ENCODE measurements around the gene CNTN4.

The CNTN4 gene

DNA sequence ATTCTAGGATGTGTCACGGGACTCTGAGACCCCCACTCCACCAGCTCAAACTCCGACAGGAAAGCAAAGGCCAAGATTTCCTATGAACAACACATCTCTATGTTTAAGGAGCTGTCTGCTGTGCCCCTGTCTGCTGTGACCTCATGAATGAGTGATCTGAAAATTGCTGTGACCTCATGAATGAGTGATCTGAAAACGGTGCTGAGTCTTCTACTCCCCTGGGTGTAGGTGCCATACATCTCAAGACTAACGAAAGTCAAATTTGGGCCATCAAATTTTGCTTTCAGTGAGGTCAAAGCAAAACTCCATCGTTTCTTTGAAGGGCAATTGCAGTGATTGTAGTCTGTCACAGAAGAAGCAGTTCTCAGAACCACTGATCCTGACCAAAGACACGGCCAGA is 987.1 kb downstream of the CNTN4 start:
- TF ChIP-seq, protein P1, sequence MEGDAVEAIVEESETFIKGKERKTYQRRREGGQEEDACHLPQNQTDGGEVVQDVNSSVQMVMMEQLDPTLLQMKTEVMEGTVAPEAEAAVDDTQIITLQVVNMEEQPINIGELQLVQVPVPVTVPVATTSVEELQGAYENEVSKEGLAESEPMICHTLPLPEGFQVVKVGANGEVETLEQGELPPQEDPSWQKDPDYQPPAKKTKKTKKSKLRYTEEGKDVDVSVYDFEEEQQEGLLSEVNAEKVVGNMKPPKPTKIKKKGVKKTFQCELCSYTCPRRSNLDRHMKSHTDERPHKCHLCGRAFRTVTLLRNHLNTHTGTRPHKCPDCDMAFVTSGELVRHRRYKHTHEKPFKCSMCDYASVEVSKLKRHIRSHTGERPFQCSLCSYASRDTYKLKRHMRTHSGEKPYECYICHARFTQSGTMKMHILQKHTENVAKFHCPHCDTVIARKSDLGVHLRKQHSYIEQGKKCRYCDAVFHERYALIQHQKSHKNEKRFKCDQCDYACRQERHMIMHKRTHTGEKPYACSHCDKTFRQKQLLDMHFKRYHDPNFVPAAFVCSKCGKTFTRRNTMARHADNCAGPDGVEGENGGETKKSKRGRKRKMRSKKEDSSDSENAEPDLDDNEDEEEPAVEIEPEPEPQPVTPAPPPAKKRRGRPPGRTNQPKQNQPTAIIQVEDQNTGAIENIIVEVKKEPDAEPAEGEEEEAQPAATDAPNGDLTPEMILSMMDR (IDR thresholded peaks at IDR 0.05; ENCODE audit: low read depth, low read length): no peak
- H3K4me3 ChIP-seq (ENCODE audit: low read depth, low read length): no peak overlapping the region
- DNase-seq (ENCODE audit: low read depth, low spot score): no peak
- in situ Hi-C loops (cut with HindIII; ENCODE audit: low sequenced_read_pairs): no loop called here

GRCh38 chr3:3086239-3086638 is 987.6 kb downstream of the CNTN4 start:
- H3K4me3 ChIP-seq (ENCODE audit: low read depth, low read length): no peak overlapping the region
- in situ Hi-C loops (cut with HindIII; ENCODE audit: low sequenced_read_pairs): no loop called here
- DNase-seq (ENCODE audit: low read depth, low spot score): no peak
- TF ChIP-seq, protein P1 (IDR thresholded peaks at IDR 0.05; ENCODE audit: low read depth, low read length): no peak

DNA sequence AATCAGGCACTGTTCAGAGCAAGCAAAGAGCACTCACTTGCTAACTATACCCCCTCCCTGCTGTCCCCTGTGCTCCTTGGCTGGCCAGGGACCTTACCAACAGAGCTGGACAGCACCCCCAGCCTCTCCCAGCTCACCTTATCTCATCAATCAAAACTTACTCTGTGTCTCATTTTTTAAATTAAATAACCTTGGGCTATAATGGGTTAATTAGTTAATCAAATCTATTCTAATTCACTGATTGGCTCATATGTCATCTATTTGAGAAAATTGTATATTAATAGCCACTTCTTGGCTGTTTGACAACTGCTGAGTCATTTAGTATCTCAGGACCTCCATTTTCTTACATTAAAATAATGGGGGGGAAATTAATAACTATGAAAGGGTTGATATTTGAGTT is 988.6 kb downstream of the CNTN4 start:
- in situ Hi-C loops (cut with HindIII; ENCODE audit: low sequenced_read_pairs): no loop called here
- TF ChIP-seq, protein P1 (IDR thresholded peaks at IDR 0.05; ENCODE audit: low read depth, low read length): no peak
- no peak for DNase-seq (ENCODE audit: low read depth, low spot score)
- no peak overlapping the region for H3K4me3 ChIP-seq (ENCODE audit: low read depth, low read length)

DNA sequence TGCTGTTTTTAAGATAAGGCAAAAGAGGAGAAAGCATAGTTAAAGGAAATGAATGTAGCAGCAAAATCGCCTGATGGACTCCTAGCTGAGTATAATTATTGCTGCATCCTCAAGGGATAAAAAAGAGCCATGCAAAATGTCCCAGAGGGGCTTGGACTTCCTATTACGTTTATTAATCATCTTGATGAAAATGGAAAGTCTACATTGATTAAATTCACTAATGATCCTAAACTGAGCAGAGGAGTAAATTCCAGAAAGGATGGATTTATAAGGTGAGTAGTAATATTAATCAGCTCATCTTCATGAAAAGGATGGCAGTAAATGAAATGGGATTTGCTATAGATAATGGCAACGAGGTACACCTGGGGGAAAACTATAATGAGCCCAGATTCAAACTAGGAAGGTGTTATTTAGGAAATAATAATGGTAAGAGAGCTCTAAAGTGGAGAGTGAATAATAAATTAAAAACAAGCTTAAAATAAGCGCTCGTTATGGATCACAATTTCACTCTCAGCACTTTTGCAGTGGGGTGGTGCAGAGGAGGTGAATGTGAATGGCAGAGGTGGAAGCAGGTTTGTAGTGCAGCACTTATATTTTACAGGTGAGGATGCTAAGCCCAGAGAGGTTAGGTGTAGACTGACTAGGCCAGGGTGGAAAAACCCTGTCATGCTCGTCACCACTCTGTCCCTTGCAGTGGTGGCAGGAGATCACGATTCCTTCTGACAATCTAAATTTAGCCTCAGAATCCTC is 989.2 kb downstream of the CNTN4 start:
- DNase-seq (ENCODE audit: low read depth, low spot score): no peak
- TF ChIP-seq, protein P1 (IDR thresholded peaks at IDR 0.05; ENCODE audit: low read depth, low read length): no peak
- H3K4me3 ChIP-seq (ENCODE audit: low read depth, low read length): no peak overlapping the region
- in situ Hi-C loops (cut with HindIII; ENCODE audit: low sequenced_read_pairs): no loop called here

- in situ Hi-C loops (cut with HindIII; ENCODE audit: low sequenced_read_pairs): no loop called here
- DNase-seq (ENCODE audit: low read depth, low spot score): no peak
- no peak overlapping the region for H3K4me3 ChIP-seq (ENCODE audit: low read depth, low read length)
- TF ChIP-seq, protein P1 (IDR thresholded peaks at IDR 0.05; ENCODE audit: low read depth, low read length): no peak
These were observed 990.4 kb downstream of the CNTN4 start for GRCh38 chr3:3089017-3089416.

DNA sequence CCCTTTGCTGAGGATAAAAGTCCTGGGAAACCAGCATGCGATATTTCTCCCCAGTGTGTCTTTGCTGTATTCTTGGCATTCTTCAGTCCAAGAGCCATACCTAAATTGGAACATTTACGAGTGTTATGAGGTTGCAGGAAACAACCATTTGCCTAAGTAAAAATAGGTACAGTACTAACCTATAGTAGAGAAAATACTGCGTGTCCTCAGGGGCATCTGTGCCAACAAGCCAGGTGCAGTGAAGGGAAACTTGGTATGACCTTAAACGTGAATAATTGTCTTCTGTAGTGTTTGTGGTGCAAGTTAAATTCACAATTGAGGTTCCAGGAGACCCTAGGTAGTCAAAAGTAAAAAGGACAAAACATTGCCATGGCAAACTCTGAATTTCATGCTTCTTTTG is 999.3 kb downstream of the CNTN4 start:
- H3K4me3 ChIP-seq (ENCODE audit: low read depth, low read length): no peak overlapping the region
- no peak for DNase-seq (ENCODE audit: low read depth, low spot score)
- TF ChIP-seq, protein P1 (IDR thresholded peaks at IDR 0.05; ENCODE audit: low read depth, low read length): no peak
- in situ Hi-C loops (cut with HindIII; ENCODE audit: low sequenced_read_pairs): no loop called here

Measured in astrocyte of the spinal cord (primary cell).